Measurements from ENCODE around the gene BIRC2.

The BIRC2 gene

DNA sequence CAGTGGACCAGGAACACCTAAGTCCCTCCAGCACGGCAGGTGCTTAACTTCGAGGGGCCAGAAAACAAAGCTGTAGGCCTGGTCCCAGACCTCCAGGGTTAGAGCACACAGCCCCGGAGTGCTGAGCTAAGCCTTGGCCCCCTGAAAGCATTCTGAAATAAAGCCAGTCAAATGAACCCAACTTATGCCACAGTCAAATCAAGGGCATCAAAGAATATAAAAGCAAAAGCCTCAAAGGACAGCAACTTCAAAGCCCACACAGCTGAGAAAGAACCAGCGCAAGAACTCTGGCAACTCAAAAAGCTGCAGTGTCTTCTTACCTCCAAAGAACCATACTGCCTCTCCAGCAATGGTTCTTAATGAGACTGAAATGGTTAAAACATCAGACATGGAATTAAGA, 66.5 kb downstream of the BIRC2 start:
- Histone ChIP-seq H3K36me3 (replicated peaks in 1 of 2; ENCODE audit: control insufficient read depth in 2 of 2, insufficient read depth in 2 of 2, low read length in 2 of 2) (peaks cover 0 to 8% of the 10 kb centered on the region in 2 donors), H2BK120ac (ENCODE audit: low read depth, low read length) (no peak overlapping the region), H3K14ac (ENCODE audit: low read length) (no peak overlapping the region), H2AK5ac (ENCODE audit: low read depth, low read length) (no peak overlapping the region), H2AFZ (ENCODE audit: low read length) (no peak overlapping the region), H4K8ac (ENCODE audit: low read depth, low read length) (no peak overlapping the region), H3K9ac (ENCODE audit: low read depth, low read length, poor library complexity) (no peak overlapping the region), H3K79me1 (ENCODE audit: low read depth, low read length) (no peaks in the 10 kb centered on the region), H3K4me2 (ENCODE audit: insufficient read depth, low read length, poor library complexity, severe bottlenecking) (no peak overlapping the region), H3K4me3 (ENCODE audit: low read length in 2 of 2) (no peak overlapping the region), H2BK5ac (ENCODE audit: low read length) (no peak overlapping the region), H3K18ac (ENCODE audit: low read length) (no peak overlapping the region), H2BK12ac (ENCODE audit: low read length) (no peak overlapping the region), H3K4ac (ENCODE audit: low read length) (no peak overlapping the region), H3K23ac (ENCODE audit: low read depth, low read length, poor library complexity) (no peak overlapping the region), H3K27ac (replicated peaks; ENCODE audit: low read length) (no peak overlapping the region), H3K9me3 (replicated peaks in 1 of 2; ENCODE audit: control insufficient read depth in 2 of 2, insufficient read depth in 1 of 2, low read depth in 1 of 2, low read length in 2 of 2) (peaks cover 0 to 14% of the 10 kb centered on the region in 2 donors), H4K91ac (ENCODE audit: low read depth, low read length, poor library complexity) (no peak overlapping the region), H3K27me3 (ENCODE audit: control insufficient read depth in 3 of 3, insufficient read depth in 3 of 3, low read depth in 1 of 3, low read length in 3 of 3) (no peaks in the 10 kb centered on the region), H3K4me1 (ENCODE audit: control insufficient read depth in 2 of 2, insufficient read depth in 1 of 2, low read depth in 1 of 2, low read length in 2 of 2) (no peaks in the 10 kb centered on the region), H2BK15ac (ENCODE audit: low read length) (no peak overlapping the region)
- WGBS, 2 donors (ENCODE audit: extremely low coverage in 2 of 2, insufficient read length in 2 of 2, insufficient replicate concordance in 1 of 2), result no CpG with 5 or more reads among the region's 4 CpGs
- DNase-seq (ENCODE audit: low spot score), result no peak

GRCh38 chr11:102414559-102414958, 67.5 kb downstream of the BIRC2 start:
- H3K9ac ChIP-seq (ENCODE audit: low read depth, low read length, poor library complexity), result no peak overlapping the region
- H3K27me3 ChIP-seq (ENCODE audit: control insufficient read depth in 3 of 3, insufficient read depth in 3 of 3, low read depth in 1 of 3, low read length in 3 of 3), result no peaks in the 10 kb centered on the region
- H3K23ac ChIP-seq (ENCODE audit: low read depth, low read length, poor library complexity), result no peak overlapping the region
- H3K9me3 ChIP-seq (replicated peaks in 1 of 2; ENCODE audit: control insufficient read depth in 2 of 2, insufficient read depth in 1 of 2, low read depth in 1 of 2, low read length in 2 of 2), result peaks cover 0 to 14% of the 10 kb centered on the region in 2 donors
- no peak overlapping the region for H2BK5ac ChIP-seq (ENCODE audit: low read length)
- no peak overlapping the region for H2BK120ac ChIP-seq (ENCODE audit: low read depth, low read length)
- no peak overlapping the region for H2BK12ac ChIP-seq (ENCODE audit: low read length)
- H3K4me1 ChIP-seq (ENCODE audit: control insufficient read depth in 2 of 2, insufficient read depth in 1 of 2, low read depth in 1 of 2, low read length in 2 of 2), result no peaks in the 10 kb centered on the region
- H2AFZ ChIP-seq (ENCODE audit: low read length), result no peak overlapping the region
- H3K36me3 ChIP-seq (replicated peaks in 1 of 2; ENCODE audit: control insufficient read depth in 2 of 2, insufficient read depth in 2 of 2, low read length in 2 of 2), result peaks cover 3 to 8% of the 10 kb centered on the region in 2 donors
- DNase-seq (ENCODE audit: low spot score), result no peak
- H2AK5ac ChIP-seq (ENCODE audit: low read depth, low read length), result no peak overlapping the region
- H3K14ac ChIP-seq (ENCODE audit: low read length), result no peak overlapping the region
- no peak overlapping the region for H2BK15ac ChIP-seq (ENCODE audit: low read length)
- no peak overlapping the region for H3K4ac ChIP-seq (ENCODE audit: low read length)
- H3K4me3 ChIP-seq (ENCODE audit: low read length in 2 of 2), result no peak overlapping the region
- no CpG with 5 or more reads among the region's 2 CpGs for WGBS, 2 donors (ENCODE audit: extremely low coverage in 2 of 2, insufficient read length in 2 of 2, insufficient replicate concordance in 1 of 2)
- no peaks in the 10 kb centered on the region for H3K79me1 ChIP-seq (ENCODE audit: low read depth, low read length)
- H4K8ac ChIP-seq (ENCODE audit: low read depth, low read length), result no peak overlapping the region
- no peak overlapping the region for H4K91ac ChIP-seq (ENCODE audit: low read depth, low read length, poor library complexity)
- H3K27ac ChIP-seq (replicated peaks; ENCODE audit: low read length), result no peak overlapping the region
- H3K4me2 ChIP-seq (ENCODE audit: insufficient read depth, low read length, poor library complexity, severe bottlenecking), result no peak overlapping the region
- H3K18ac ChIP-seq (ENCODE audit: low read length), result no peak overlapping the region

DNA sequence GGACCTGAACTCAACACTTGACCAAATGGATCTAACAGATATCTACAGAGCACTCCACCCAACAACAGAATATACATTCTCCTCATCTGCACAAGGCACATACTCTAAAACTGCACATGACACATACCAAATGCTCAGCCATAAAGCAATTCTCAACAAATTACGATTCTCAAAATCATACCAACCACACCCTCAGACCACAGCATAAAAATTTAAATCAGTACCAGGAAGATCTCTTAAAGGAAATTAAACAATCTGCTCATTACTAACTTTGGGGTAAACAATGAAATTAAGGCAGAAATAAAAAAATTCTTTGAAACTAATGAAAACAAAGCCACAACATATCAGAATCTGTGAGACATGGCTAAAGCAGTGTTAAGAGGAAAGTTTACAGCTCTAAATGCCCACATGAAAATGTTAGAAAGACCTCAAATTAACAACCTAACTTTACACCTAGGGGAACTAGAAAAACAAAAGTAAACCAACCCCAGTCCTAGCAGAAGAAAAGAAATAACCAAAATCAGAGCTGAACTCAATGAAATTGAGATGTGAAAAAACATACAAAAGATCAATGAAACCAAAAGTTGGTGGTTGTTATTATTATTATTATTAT, 68.4 kb downstream of the BIRC2 start:
- Histone ChIP-seq H4K8ac (ENCODE audit: low read depth, low read length) (no peak overlapping the region), H3K4ac (ENCODE audit: low read length) (no peak overlapping the region), H2BK5ac (ENCODE audit: low read length) (no peak overlapping the region), H2BK120ac (ENCODE audit: low read depth, low read length) (no peak overlapping the region), H2BK15ac (ENCODE audit: low read length) (no peak overlapping the region), H3K4me1 (ENCODE audit: control insufficient read depth in 2 of 2, insufficient read depth in 1 of 2, low read depth in 1 of 2, low read length in 2 of 2) (no peaks in the 10 kb centered on the region), H3K36me3 (replicated peaks in 1 of 2; ENCODE audit: control insufficient read depth in 2 of 2, insufficient read depth in 2 of 2, low read length in 2 of 2) (peaks cover 3 to 4% of the 10 kb centered on the region in 2 donors), H3K9me3 (replicated peaks in 1 of 2; ENCODE audit: control insufficient read depth in 2 of 2, insufficient read depth in 1 of 2, low read depth in 1 of 2, low read length in 2 of 2) (peaks cover 0 to 14% of the 10 kb centered on the region in 2 donors), H3K4me3 (ENCODE audit: low read length in 2 of 2) (no peak overlapping the region), H3K18ac (ENCODE audit: low read length) (no peak overlapping the region), H2AK5ac (ENCODE audit: low read depth, low read length) (no peak overlapping the region), H3K79me1 (ENCODE audit: low read depth, low read length) (no peaks in the 10 kb centered on the region), H2BK12ac (ENCODE audit: low read length) (no peak overlapping the region), H3K27ac (replicated peaks; ENCODE audit: low read length) (no peak overlapping the region), H3K27me3 (ENCODE audit: control insufficient read depth in 3 of 3, insufficient read depth in 3 of 3, low read depth in 1 of 3, low read length in 3 of 3) (no peaks in the 10 kb centered on the region), H2AFZ (ENCODE audit: low read length) (no peak overlapping the region), H3K9ac (ENCODE audit: low read depth, low read length, poor library complexity) (no peak overlapping the region), H3K23ac (ENCODE audit: low read depth, low read length, poor library complexity) (no peak overlapping the region), H3K14ac (ENCODE audit: low read length) (no peak overlapping the region), H3K4me2 (ENCODE audit: insufficient read depth, low read length, poor library complexity, severe bottlenecking) (no peak overlapping the region), H4K91ac (ENCODE audit: low read depth, low read length, poor library complexity) (no peak overlapping the region)
- DNase-seq (ENCODE audit: low spot score), result no peak
- 100% methylated on average over 1 of the region's 1 CpG; no CpG with 5 or more reads in 1 of the 2 donors for WGBS, 2 donors (ENCODE audit: extremely low coverage in 2 of 2, insufficient read length in 2 of 2, insufficient replicate concordance in 1 of 2)

- Histone ChIP-seq H3K36me3 (replicated peaks in 1 of 2; ENCODE audit: control insufficient read depth in 2 of 2, insufficient read depth in 2 of 2, low read length in 2 of 2) (peaks cover 3% of the 10 kb centered on the region in 2 donors), H2BK5ac (ENCODE audit: low read length) (no peak overlapping the region), H3K9ac (ENCODE audit: low read depth, low read length, poor library complexity) (no peak overlapping the region), H3K9me3 (replicated peaks in 1 of 2; ENCODE audit: control insufficient read depth in 2 of 2, insufficient read depth in 1 of 2, low read depth in 1 of 2, low read length in 2 of 2) (peaks cover 0 to 14% of the 10 kb centered on the region in 2 donors), H3K4ac (ENCODE audit: low read length) (no peak overlapping the region), H3K14ac (ENCODE audit: low read length) (no peak overlapping the region), H3K79me1 (ENCODE audit: low read depth, low read length) (no peaks in the 10 kb centered on the region), H4K91ac (ENCODE audit: low read depth, low read length, poor library complexity) (no peak overlapping the region), H3K4me1 (ENCODE audit: control insufficient read depth in 2 of 2, insufficient read depth in 1 of 2, low read depth in 1 of 2, low read length in 2 of 2) (no peaks in the 10 kb centered on the region), H2BK15ac (ENCODE audit: low read length) (no peak overlapping the region), H2BK12ac (ENCODE audit: low read length) (no peak overlapping the region), H2BK120ac (ENCODE audit: low read depth, low read length) (no peak overlapping the region), H3K18ac (ENCODE audit: low read length) (no peak overlapping the region), H4K8ac (ENCODE audit: low read depth, low read length) (no peak overlapping the region), H3K23ac (ENCODE audit: low read depth, low read length, poor library complexity) (no peak overlapping the region), H2AFZ (ENCODE audit: low read length) (no peak overlapping the region), H3K4me2 (ENCODE audit: insufficient read depth, low read length, poor library complexity, severe bottlenecking) (no peak overlapping the region), H3K4me3 (ENCODE audit: low read length in 2 of 2) (no peak overlapping the region), H3K27ac (replicated peaks; ENCODE audit: low read length) (no peak overlapping the region), H2AK5ac (ENCODE audit: low read depth, low read length) (no peak overlapping the region), H3K27me3 (ENCODE audit: control insufficient read depth in 3 of 3, insufficient read depth in 3 of 3, low read depth in 1 of 3, low read length in 3 of 3) (no peaks in the 10 kb centered on the region)
- no CpG with 5 or more reads among the region's 2 CpGs for WGBS, 2 donors (ENCODE audit: extremely low coverage in 2 of 2, insufficient read length in 2 of 2, insufficient replicate concordance in 1 of 2)
- no peak for DNase-seq (ENCODE audit: low spot score)
Measured at GRCh38 chr11:102416976-102417375, 70.0 kb downstream of the BIRC2 start.

All from neuronal stem cell (in vitro differentiated cells).